HEK293 (cell line): ENCODE data around the gene LHFPL3.

ENCODE experiments used
- CTCF ChIP-seq: fragments of 450-650 bp; formaldehyde crosslinking; IDR thresholded peaks from 2 replicates; pipeline ENCODE4 v1.5.1; 2016; ENCODE audit warnings: missing biosample characterization, missing genetic modification characterization
- OSR2 ChIP-seq: fragments of 450-650 bp; formaldehyde crosslinking; IDR thresholded peaks from 2 replicates; pipeline ENCODE4 v1.5.1; 2016; ENCODE audit warnings: missing biosample characterization, missing genetic modification characterization
- SCRT1 ChIP-seq: fragments of 450-650 bp; formaldehyde crosslinking; IDR thresholded peaks from 2 replicates; pipeline ENCODE4 v1.5.1; 2016; ENCODE audit warnings: missing biosample characterization, missing genetic modification characterization, borderline replicate concordance
- ZBTB10 ChIP-seq: fragments of 450-650 bp; formaldehyde crosslinking; IDR thresholded peaks from 2 replicates; pipeline ENCODE4 v1.5.1; 2016; ENCODE audit warnings: missing biosample characterization, missing genetic modification characterization
- ZBTB7A ChIP-seq: fragments of 450-650 bp; formaldehyde crosslinking; IDR thresholded peaks from 2 replicates; pipeline ENCODE4 v1.5.1; 2016; ENCODE audit warnings: low read depth, missing biosample characterization, missing genetic modification characterization
- ZNF202 ChIP-seq: fragments of 450-650 bp; formaldehyde crosslinking; IDR thresholded peaks from 2 replicates; pipeline ENCODE4 v1.5.1; 2016; ENCODE audit warnings: missing biosample characterization, missing genetic modification characterization, borderline replicate concordance
- ZNF24 ChIP-seq: fragments of 450-650 bp; formaldehyde crosslinking; IDR thresholded peaks from 2 replicates; pipeline ENCODE4 v1.5.1; 2016; ENCODE audit warnings: missing biosample characterization, missing genetic modification characterization
- ZNF837 ChIP-seq: fragments of 450-650 bp; formaldehyde crosslinking; IDR thresholded peaks from 2 replicates; pipeline ENCODE4 v1.5.1; 2016; ENCODE audit warnings: missing biosample characterization, missing genetic modification characterization

- TF ChIP-seq CTCF, result no peak
- TF ChIP-seq ZBTB7A (tag by site-specific recombination), result no peak
- TF ChIP-seq ZNF24 (tag by site-specific recombination), result no peak
- peak; percentile 48; the same call in 1 of the 2 replicates for TF ChIP-seq ZBTB10 (tag by site-specific recombination)
- no peak for TF ChIP-seq SCRT1 (tag by site-specific recombination)
- TF ChIP-seq ZNF837 (tag by site-specific recombination), result no peak
- 0 out of 2 replicates have a peak, but pooled peaks have one; percentile 12 for TF ChIP-seq ZNF202 (tag by site-specific recombination)
- no peak for TF ChIP-seq OSR2
Observed at GRCh38 chr7:104328970-104329825, 795 bp downstream of the LHFPL3 start.
